Ishikawa (cell line): ENCODE results near the gene GALNT7.

Experiments
- CEBPB ChIP-seq: IDR thresholded peaks from 2 replicates; pipeline ENCODE4 v1.6.1; 2012
- CREB1 ChIP-seq: IDR thresholded peaks from 2 replicates; pipeline ENCODE4 v1.6.1; 2012; ENCODE audit warnings: low read depth
- EGR1 ChIP-seq: IDR thresholded peaks from 2 replicates; pipeline ENCODE4 v1.6.1; 2012
- EP300 ChIP-seq: IDR thresholded peaks from 2 replicates; pipeline ENCODE4 v1.6.1; 2012; ENCODE audit warnings: borderline replicate concordance
- FOXM1 ChIP-seq: IDR thresholded peaks from 2 replicates; pipeline ENCODE4 v1.6.1; 2012; ENCODE audit warnings: low read depth, borderline replicate concordance
- MAX ChIP-seq: IDR thresholded peaks from 2 replicates; pipeline ENCODE4 v1.6.1; 2012
- NFIC ChIP-seq: IDR thresholded peaks from 2 replicates; pipeline ENCODE4 v1.6.1; 2012
- RAD21 ChIP-seq: IDR thresholded peaks from 2 replicates; pipeline ENCODE4 v1.6.1; 2012; ENCODE audit warnings: low read depth
- TAF1 ChIP-seq: IDR thresholded peaks from 2 replicates; pipeline ENCODE4 v1.6.1; 2012; ENCODE audit warnings: low read depth, mild to moderate bottlenecking
- TCF12 ChIP-seq: IDR thresholded peaks from 2 replicates; pipeline ENCODE4 v1.6.1; 2012; ENCODE audit warnings: low read depth
- TEAD4 ChIP-seq: IDR thresholded peaks from 2 replicates; pipeline ENCODE4 v1.6.1; 2012
- YY1 ChIP-seq: IDR thresholded peaks from 2 replicates; pipeline ENCODE4 v1.6.1; 2012; ENCODE audit warnings: low read depth
- ZBTB7A ChIP-seq: IDR thresholded peaks from 2 replicates; pipeline ENCODE4 v1.6.1; 2012; ENCODE audit warnings: low read depth
- TF ChIP-seq, protein P1 (sequence below): IDR thresholded peaks from 2 replicates; pipeline ENCODE4 v1.6.1; 2012
- TF ChIP-seq, protein P2 (sequence below): IDR thresholded peaks from 2 replicates; pipeline ENCODE4 v1.6.1; 2012; ENCODE audit warnings: low read depth, mild to moderate bottlenecking

Gene GALNT7

DNA sequence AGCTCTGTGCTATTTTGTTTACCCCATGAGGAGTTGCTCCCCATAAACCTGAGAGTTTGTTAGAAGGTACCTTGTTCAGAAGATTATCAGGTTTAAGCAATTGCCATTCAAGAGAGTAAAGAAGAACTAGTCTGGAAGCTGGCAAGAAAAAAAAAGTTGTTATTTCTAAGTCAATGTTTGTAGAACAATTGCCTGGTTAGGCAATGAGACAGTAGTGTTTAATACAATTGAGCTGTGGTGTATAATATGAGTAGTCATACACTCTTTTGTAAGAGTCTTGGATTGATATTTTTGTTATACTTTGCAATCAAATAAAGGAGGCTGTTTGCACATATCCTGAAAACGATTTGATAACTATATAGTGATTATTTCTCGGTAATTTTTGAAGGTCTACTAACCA, 44.7 kb downstream of the GALNT7 start:
- TF ChIP-seq RAD21 (no peak), TAF1 (no peak), EP300 (no peak), NFIC (no peak), TEAD4 (no peak), TCF12 (no peak), YY1 (no peak), FOXM1 (no peak), EGR1 (no peak), CREB1 (no peak), ZBTB7A (no peak), MAX (no peak), CEBPB (no peak)
- TF ChIP-seq, protein P1, sequence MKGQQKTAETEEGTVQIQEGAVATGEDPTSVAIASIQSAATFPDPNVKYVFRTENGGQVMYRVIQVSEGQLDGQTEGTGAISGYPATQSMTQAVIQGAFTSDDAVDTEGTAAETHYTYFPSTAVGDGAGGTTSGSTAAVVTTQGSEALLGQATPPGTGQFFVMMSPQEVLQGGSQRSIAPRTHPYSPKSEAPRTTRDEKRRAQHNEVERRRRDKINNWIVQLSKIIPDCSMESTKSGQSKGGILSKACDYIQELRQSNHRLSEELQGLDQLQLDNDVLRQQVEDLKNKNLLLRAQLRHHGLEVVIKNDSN, result no peak
- TF ChIP-seq, protein P2, sequence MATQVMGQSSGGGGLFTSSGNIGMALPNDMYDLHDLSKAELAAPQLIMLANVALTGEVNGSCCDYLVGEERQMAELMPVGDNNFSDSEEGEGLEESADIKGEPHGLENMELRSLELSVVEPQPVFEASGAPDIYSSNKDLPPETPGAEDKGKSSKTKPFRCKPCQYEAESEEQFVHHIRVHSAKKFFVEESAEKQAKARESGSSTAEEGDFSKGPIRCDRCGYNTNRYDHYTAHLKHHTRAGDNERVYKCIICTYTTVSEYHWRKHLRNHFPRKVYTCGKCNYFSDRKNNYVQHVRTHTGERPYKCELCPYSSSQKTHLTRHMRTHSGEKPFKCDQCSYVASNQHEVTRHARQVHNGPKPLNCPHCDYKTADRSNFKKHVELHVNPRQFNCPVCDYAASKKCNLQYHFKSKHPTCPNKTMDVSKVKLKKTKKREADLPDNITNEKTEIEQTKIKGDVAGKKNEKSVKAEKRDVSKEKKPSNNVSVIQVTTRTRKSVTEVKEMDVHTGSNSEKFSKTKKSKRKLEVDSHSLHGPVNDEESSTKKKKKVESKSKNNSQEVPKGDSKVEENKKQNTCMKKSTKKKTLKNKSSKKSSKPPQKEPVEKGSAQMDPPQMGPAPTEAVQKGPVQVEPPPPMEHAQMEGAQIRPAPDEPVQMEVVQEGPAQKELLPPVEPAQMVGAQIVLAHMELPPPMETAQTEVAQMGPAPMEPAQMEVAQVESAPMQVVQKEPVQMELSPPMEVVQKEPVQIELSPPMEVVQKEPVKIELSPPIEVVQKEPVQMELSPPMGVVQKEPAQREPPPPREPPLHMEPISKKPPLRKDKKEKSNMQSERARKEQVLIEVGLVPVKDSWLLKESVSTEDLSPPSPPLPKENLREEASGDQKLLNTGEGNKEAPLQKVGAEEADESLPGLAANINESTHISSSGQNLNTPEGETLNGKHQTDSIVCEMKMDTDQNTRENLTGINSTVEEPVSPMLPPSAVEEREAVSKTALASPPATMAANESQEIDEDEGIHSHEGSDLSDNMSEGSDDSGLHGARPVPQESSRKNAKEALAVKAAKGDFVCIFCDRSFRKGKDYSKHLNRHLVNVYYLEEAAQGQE, result no peak

GRCh38 chr4:173214231-173214630, 45.6 kb downstream of the GALNT7 start:
- TF ChIP-seq, protein P1, result no peak
- TF ChIP-seq TCF12 (no peak), YY1 (no peak), TEAD4 (no peak), RAD21 (no peak), MAX (no peak), EP300 (no peak), CREB1 (no peak), EGR1 (no peak), ZBTB7A (no peak), FOXM1 (no peak), TAF1 (no peak), CEBPB (no peak), NFIC (no peak)
- TF ChIP-seq, protein P2, result no peak

DNA sequence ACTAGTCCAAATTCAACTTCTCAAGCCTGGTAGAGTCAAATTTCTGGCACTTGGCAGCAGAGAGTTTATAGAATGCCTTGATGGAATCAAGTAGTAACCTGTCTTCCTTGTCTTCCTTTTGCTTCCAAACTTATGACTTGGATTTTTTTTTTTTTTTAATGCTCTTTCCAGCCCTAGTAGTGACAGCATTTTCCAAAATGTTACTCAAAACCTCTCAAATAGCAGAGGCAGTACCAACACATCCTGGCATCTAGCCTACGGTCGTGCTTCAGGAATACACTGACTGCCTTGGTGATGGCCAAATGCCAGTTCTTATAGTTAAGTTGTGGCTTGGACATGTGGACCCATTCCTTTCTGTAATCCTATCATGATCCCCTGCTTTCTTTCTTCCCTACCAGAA, 46.0 kb downstream of the GALNT7 start:
- TF ChIP-seq, protein P2, result no peak
- TF ChIP-seq FOXM1, result peak; percentile 28; the same call in 1 of the 2 replicates
- no peak for TF ChIP-seq TCF12
- TF ChIP-seq CEBPB, result no peak
- peak; percentile 30; the same call in 1 of the 2 replicates for TF ChIP-seq EP300
- TF ChIP-seq EGR1, result no peak
- no peak for TF ChIP-seq RAD21
- no peak for TF ChIP-seq TEAD4
- no peak for TF ChIP-seq TAF1
- no peak for TF ChIP-seq ZBTB7A
- peak; percentile 87 for TF ChIP-seq NFIC
- TF ChIP-seq YY1, result no peak
- no peak for TF ChIP-seq CREB1
- no peak; the same call in 1 of the 2 replicates for TF ChIP-seq MAX
- TF ChIP-seq, protein P1, result no peak

GRCh38 chr4:173217075-173217474, 48.5 kb downstream of the GALNT7 start:
- TF ChIP-seq CREB1 (no peak), EP300 (no peak), YY1 (no peak), TEAD4 (no peak), CEBPB (no peak), NFIC (no peak), EGR1 (no peak), ZBTB7A (no peak)
- TF ChIP-seq, protein P2, result no peak
- TF ChIP-seq, protein P1, result no peak
